Activated T-cell treated with anti-CD3 and anti-CD28 coated beads for 4 hours (primary cell): ENCODE measurements around the gene POLD3.
"Not testable (repeated sequence)": the region's sequence is repeated elsewhere in the genome, so short reads cannot be mapped to it uniquely, and the experiment has no call there.

Experiments
- DNase-seq: peaks from one replicate; pipeline ENCODE4 v3.0.0-alpha.2; 2020

Gene POLD3

DNA sequence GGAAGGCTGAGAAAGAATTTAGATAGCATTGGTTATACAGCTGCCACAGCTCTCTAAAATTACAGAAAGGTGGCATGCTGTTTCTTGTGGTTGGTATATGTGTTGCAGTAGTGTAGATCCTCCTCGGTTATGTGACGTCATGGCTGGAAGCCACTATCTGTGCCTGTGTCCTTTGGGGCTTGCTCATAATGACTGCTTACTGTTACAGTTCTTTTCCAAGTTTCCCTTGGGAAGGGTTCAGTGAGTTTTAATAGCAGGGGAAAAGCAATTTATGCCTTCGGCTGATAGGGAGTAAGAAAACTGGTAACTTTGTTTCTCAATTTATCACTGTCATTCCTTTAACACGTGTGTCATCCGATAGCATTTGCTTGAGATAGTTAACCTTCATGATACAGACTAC lies 47.2 kb downstream of the POLD3 start:
- DNase-seq = no peak

DNA sequence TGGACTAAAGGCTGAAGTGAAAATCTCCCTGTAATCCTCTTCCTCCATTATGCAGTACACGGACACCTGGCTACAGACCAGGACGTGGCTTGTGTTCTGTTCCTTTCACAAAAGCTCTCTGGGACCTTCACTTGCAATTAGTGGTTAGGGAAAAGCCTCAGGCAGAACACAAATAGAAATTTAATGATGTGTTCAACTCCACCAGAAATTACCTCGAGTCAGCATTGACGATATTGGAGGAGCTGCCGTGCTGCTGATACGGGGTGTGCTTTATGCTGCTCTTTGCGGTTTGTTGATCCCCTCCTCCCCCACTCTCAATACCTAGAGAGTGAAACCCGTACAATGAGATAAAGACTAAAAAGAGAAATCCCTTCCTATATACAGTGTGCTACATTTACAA lies 48.9 kb downstream of the POLD3 start:
- DNase-seq = no peak

- no peak for DNase-seq
Measured at GRCh38 chr11:74641905-74642304, 49.5 kb downstream of the POLD3 start.

- DNase-seq = no peak
Measured at GRCh38 chr11:74642912-74643311, 50.5 kb downstream of the POLD3 start.

DNA sequence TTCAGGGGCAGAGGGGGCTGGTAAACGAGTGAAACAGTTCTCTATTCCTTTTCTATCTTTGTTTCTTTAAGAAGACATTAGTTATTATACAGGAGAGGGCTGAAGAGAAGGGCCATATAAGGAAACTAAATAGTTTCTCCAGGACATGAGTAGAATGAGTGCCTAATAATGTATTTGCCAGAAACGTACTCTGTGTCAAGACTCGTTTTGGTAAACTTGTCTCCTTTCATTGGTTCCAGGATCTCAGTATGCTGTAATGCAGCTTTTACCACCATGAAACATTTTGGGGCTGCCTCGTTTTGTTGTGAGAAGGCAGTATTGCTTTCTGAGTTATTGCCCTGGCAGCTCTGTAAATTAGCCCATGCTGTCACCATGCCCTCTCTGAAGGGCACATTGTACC lies 51.7 kb downstream of the POLD3 start:
- DNase-seq = no peak

DNA sequence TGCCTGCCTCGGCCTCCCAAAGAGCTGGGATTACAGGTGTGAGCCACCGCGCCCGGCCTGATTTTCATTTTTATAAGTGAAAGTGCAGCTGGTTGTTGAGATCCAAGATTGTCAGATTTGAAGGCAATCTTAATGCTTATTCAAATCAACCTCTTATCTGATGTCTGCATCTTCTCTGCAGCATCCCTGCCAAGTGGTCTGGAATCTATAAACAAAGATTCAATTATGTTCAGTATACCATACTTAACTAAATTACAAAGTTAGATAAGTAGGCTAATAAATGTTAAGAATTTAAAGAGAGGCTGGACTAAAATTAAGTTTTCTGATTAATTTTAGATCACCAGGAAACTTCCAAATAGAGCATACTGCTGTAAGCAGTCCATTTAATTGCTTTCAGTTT lies 53.8 kb downstream of the POLD3 start:
- DNase-seq = no peak

- no peak for DNase-seq
Measured at GRCh38 chr11:74646954-74647353, 54.6 kb downstream of the POLD3 start.

DNA sequence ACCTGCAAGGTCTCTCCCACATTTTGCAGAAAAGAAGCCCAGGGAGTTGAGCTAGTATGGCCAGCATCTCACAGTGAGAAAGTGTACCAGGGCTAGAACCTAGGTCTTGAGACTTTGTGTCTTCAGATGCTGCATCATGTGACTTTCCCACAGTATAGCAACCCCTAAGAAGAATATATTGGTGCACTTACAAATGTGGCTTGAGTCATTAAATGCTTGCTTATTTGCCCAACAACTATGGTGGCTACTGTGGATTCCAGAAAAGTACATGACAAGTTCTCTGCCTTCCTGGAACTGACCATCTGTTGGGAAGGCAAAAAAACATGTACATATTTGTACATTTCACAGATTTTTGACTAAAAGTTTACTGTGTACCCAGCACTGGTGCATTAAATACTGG lies 55.0 kb downstream of the POLD3 start:
- no peak for DNase-seq

GRCh38 chr11:74647831-74648230 lies 55.4 kb downstream of the POLD3 start:
- no peak for DNase-seq

- DNase-seq = no peak
Measured at GRCh38 chr11:74648894-74649293, 56.5 kb downstream of the POLD3 start.

- DNase-seq = no peak
Measured at GRCh38 chr11:74650498-74650897, 58.1 kb downstream of the POLD3 start.

DNA sequence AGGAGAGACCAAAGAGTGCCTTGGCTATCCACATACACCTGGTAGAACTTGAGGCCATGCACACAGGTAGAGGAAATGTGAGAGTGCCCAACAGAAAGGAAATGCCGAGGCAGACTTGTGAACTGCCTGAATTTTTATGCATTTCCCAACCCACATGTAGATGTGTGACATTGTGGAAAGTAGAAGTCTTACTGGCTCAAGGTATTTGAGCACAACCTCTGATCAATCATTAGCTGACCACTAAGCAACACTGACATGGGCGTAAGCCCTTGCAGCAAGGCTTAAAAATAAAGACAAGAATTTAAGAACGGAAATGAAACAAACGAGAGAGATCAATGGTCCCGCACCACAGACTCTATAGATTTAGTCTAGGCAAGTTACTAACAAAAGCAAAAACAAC lies 62.6 kb downstream of the POLD3 start:
- DNase-seq = no peak

- DNase-seq = not testable (repeated sequence)
Measured at GRCh38 chr11:74659124-74659523, 66.7 kb downstream of the POLD3 start.

DNA sequence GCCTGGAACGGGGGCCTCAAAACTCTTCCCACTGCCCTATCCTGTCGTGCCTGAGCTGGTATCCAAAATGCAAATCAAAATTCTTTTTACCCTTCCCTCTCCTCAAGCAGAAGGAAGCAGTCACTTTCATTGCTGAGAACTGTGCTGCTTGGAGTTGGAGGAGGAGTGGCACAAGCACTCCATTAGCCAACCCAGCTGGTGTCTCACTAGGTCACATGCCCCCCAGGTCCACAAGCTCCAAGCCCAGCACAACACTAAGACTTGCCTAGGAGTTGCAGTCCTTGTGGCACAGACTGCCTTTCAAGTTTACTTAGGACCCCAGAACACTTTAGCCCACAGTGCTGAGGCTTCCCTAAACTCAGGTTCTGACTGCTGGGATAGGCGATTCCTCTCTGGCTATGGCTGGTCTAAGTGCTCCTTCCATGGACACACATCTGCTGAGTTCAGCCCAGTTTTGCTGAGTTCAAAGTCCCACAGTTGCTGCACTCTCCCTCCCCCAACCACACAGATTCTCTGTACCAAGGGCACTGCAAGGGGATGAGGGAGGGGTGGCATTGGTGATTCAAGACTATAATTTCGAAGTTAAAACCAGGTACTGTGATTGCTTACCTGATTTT lies 70.2 kb downstream of the POLD3 start:
- DNase-seq = no peak

DNA sequence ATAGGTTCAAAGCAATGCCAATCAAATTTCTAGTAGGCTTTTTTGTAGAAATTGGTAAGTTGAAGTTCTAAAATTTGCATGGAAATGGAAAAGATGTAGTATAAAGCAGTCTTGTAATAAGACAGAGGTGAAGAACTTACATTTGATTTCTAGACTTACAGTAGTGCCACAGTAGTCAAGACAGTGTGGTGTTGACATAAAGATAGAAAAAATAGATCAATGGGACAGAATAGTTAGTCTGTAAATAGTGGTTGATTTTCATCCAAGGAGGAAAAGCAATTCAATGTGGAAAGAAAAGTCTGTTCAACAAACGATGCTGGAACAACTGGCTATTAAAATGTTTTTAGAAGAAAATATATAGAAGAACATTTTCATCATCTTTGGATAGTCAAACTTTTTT lies 70.9 kb downstream of the POLD3 start:
- DNase-seq = no peak

GRCh38 chr11:74669211-74670160 lies 77.1 kb downstream of the POLD3 start:
- no peak for DNase-seq

DNA sequence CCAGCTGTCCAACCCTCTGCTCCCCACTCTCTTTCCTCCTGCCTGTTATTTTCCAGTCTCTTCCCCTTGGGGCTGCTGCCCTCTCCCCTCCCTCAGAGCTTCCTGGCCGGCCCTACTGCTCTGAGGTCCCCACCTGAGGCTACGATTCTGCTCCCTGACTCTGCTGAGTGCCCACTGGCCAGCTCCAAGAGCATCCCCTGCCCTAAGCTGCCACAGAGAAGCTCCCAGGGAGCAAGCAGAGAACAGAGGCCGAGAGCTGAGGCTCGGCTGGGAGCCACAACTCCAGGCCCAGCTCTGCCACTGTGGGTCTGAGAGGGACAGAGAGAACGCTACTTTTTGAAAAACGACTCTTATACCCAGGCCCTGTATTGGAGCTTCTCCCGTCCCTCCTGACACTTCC lies 77.8 kb downstream of the POLD3 start:
- no peak for DNase-seq

DNA sequence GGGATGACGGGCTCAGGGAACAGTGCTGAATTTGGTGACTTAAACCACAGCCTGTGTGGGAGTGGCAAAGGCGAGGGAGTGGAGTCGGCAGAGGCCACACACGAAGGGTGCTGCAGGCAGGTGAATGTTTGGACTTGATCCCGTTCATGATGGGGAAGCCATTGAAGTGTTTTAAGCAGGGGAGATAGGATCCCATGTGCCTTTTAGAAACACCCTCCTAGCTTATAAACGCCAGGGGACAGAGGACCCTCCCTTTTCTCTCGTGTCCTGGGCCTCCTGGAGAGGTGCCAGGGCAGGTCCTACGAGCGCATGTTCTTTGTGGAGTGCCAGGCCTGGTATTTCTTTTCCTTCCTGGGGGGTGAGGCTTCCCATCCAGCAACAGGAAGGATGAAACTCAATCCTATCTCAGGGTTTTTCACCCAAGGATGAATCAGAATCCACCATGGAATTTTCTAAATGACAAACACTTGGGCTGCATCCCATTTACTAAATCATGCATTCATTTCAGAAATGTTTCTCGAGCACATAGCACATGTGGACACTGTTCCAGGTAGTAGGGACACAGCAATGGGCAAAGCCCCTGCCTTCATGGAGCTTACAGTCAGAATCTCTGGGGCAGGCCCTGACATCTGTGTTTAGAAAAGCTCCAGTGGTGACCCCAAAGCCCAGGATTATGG lies 79.3 kb downstream of the POLD3 start:
- no peak for DNase-seq

DNA sequence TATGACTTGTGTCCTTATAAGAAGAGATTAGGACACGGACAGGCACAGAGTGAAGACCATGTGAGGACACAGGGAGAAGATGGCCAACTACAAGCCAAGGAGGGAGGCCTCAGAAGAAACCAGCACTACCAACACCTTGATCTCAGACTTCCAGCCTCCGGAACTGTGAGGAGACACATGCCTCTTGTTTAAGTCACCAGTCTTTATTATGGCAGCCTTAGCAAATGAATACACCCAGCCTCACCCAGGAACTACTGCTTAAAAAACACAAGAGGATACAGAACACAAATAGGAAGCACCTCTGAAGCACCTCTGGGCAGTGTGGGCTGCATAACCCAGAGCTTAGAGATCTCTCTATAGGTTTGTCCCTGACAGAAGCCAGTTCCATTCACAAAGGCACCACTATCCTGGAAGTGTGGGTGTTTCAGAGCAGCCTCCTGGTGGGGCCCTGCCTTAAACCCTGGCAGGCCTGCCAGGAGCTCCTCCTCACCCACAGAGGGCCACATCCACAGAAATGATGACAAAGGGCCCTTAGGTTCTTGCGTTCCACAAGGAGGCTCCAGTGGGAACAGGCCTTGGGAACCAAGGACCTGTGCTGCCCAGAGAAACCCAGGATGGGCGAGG lies 80.1 kb downstream of the POLD3 start:
- no peak for DNase-seq

DNA sequence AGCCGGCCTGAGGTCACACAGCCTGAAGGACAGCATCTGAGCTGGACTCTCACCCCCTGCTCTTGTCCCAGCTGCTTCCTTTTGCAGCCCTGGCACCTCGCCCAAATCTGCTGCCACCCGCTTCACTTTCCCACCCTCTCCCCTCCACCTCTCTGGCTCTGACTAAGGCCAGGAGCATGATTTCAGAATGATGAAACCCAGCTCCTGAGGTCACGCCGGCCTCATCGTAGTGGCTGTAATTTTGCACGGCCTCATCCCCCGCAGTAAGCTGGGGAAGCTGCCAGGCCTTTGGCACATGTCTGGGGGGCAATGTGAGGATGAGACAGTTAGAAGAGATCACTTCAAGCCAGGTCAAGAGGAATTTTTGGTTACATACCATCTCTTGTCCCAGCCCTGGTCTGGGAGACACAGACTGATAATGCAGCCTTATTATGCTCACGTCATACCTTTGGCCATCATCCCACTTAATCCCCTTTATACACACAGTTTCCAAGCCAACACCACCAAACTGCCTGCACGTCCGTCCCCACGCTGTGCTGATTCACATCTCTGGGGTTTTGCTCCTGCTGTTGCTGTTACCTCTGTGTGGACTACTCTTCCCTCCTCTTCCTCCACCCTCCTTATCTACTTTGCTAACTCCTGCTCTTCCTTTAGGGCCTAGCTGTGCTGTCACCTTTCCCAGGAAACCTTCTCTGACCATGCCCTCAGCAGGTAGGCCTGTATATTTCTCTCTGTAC lies 80.7 kb downstream of the POLD3 start:
- no peak for DNase-seq

- DNase-seq = no peak
Measured at GRCh38 chr11:74673693-74674360, 81.4 kb downstream of the POLD3 start.

GRCh38 chr11:74675761-74676160 lies 83.4 kb downstream of the POLD3 start:
- DNase-seq = no peak
